HT-29 (cell line): ENCODE data around the gene MYH14. TPM values are rescaled to one million over a fixed set of nuclear protein-coding genes. Genes with fewer than 3 reads are reported as not detected.

Experiments used
- DNase-seq: peaks from one replicate; pipeline ENCODE4 v3.0.0-alpha.2; 2015; ENCODE audit warnings: low spot score
- total RNA-seq: library from RNA; depleted of rRNA; stranded (reverse); fragments of >200 nt; shearing (Covaris generic); gene quantifications from 2 replicates; pipeline ENCODE4 v1.2.3, GENCODE V29; 2014

The MYH14 gene
- total RNA-seq, 1 experiment from 2014 or later, result 172 TPM

- DNase-seq, result no peak
Observed at GRCh38 chr19:50290011-50290410, 86.6 kb downstream of the MYH14 start.

- no peak for DNase-seq
Observed at GRCh38 chr19:50290775-50291174, 87.4 kb downstream of the MYH14 start.

- DNase-seq, result no peak
Observed at GRCh38 chr19:50292216-50292827, 88.9 kb downstream of the MYH14 start.

GRCh38 chr19:50293263-50294004 is 90.0 kb downstream of the MYH14 start:
- no peak for DNase-seq

GRCh38 chr19:50300051-50300450 is 96.6 kb downstream of the MYH14 start:
- no peak for DNase-seq

GRCh38 chr19:50300814-50301606 is 97.6 kb downstream of the MYH14 start:
- DNase-seq, result no peak

- no peak for DNase-seq
Observed at GRCh38 chr19:50301607-50301971, 98.2 kb downstream of the MYH14 start.

- DNase-seq, result no peak
Observed at GRCh38 chr19:50303558-50303957, 100.1 kb downstream of the MYH14 start.

GRCh38 chr19:50308991-50309390 is 105.6 kb downstream of the MYH14 start:
- DNase-seq, result no peak

GRCh38 chr19:50309396-50310125 is 106.1 kb downstream of the MYH14 start:
- DNase-seq, result no peak

- no peak for DNase-seq
Observed at GRCh38 chr19:50310759-50311465, 107.5 kb downstream of the MYH14 start.

- DNase-seq, result no peak
Observed at GRCh38 chr19:50311723-50312635, 108.6 kb downstream of the MYH14 start.

GRCh38 chr19:50312967-50313811 is 109.8 kb downstream of the MYH14 start:
- no peak for DNase-seq

GRCh38 chr19:50313812-50314536 is 110.6 kb downstream of the MYH14 start:
- DNase-seq, result no peak

- DNase-seq, result no peak
Observed at GRCh38 chr19:50314724-50315708, 111.6 kb downstream of the MYH14 start.

GRCh38 chr19:50315773-50316448 is 112.5 kb downstream of the MYH14 start:
- DNase-seq, result peak; percentile 45

GRCh38 chr19:50317115-50317514 is 113.7 kb downstream of the MYH14 start:
- no peak for DNase-seq
